ENCODE measurements around the gene FCAR. TPM values are rescaled to one million over a fixed set of nuclear protein-coding genes. Genes with fewer than 3 reads are reported as not detected.

FCAR gene
- total and polyA plus RNA-seq, 2 experiments from 2014 or later = not detected

DNA sequence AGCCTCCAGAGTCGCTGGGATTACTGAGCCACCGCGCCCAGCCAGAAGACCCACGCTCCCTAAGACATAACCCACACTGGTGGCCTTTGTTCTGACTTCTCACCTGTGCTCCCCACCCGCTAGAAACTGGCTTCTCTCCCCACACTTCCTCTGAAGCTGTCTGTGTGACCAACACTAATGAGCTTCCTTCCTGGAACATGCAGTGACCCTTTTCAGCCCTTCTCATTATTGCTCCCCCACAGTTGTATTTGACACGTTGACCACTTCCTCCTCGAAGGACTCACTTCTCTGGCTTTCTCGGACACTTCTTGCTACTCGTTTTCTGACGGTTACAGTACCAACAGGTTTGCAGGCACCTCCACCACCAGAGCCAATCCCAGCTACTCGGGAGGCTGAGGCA, 42.8 kb downstream of the FCAR start:
- H3K4me1 Mint-ChIP-seq = no peaks in the 10 kb centered on the region

GRCh38 chr19:54918499-54918898, 44.5 kb downstream of the FCAR start:
- Histone ChIP-seq H3K27me3 (ENCODE audit: insufficient read depth) (no peaks in the 10 kb centered on the region), H3F3A (replicated peaks; ENCODE audit: low read depth) (no peaks in the 10 kb centered on the region), H3K4me3 (no peak overlapping the region), H3K4me1 (ENCODE audit: insufficient read depth) (no peaks in the 10 kb centered on the region), H4K20me1 (replicated peaks; ENCODE audit: insufficient read depth) (no peaks in the 10 kb centered on the region), H3K4me2 (no peak overlapping the region), H3K79me2 (replicated peaks; ENCODE audit: insufficient read depth) (no peaks in the 10 kb centered on the region), H3K9me2 (ENCODE audit: insufficient read depth) (no peaks in the 10 kb centered on the region), H3K27ac (ENCODE audit: low read depth) (no peak overlapping the region), H2AFZ (no peak overlapping the region), H3K36me3 (ENCODE audit: insufficient read depth) (no peaks in the 10 kb centered on the region)
- ATAC-seq (no peak), DNase-seq (ENCODE audit: low spot score) (no peak)
- Mint-ChIP-seq H3K9me3 (peaks cover 14% of the 10 kb centered on the region), H3K4me3 (no peak overlapping the region), H3K4me1 (no peaks in the 10 kb centered on the region), H3K36me3 (ENCODE audit: low read depth) (no peaks in the 10 kb centered on the region), H3K27ac (no peak overlapping the region), H3K27me3 (ENCODE audit: insufficient read depth, low read depth, poor library complexity) (peaks cover 18% of the 10 kb centered on the region)
- TF ChIP-seq, protein P1, sequence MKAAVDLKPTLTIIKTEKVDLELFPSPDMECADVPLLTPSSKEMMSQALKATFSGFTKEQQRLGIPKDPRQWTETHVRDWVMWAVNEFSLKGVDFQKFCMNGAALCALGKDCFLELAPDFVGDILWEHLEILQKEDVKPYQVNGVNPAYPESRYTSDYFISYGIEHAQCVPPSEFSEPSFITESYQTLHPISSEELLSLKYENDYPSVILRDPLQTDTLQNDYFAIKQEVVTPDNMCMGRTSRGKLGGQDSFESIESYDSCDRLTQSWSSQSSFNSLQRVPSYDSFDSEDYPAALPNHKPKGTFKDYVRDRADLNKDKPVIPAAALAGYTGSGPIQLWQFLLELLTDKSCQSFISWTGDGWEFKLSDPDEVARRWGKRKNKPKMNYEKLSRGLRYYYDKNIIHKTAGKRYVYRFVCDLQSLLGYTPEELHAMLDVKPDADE (IDR thresholded peaks at IDR 0.05) = no peak
- no peak for TF ChIP-seq EZH2phosphoT487 (IDR thresholded peaks at IDR 0.05; ENCODE audit: unreplicated experiment)
- no peak for TF ChIP-seq ZNF462 (CRISPR knock-in tag; IDR thresholded peaks at IDR 0.05)
- no peak for TF ChIP-seq POLR2AphosphoS5 (IDR thresholded peaks at IDR 0.05; ENCODE audit: low read depth)
- TF ChIP-seq CREB1 (CRISPR knock-in tag; IDR thresholded peaks at IDR 0.05; ENCODE audit: low read depth) = no peak
- TF ChIP-seq EZH2 (IDR thresholded peaks at IDR 0.05; ENCODE audit: low read depth, unreplicated experiment) = no peak
- TF ChIP-seq ZNF331 (CRISPR knock-in tag; IDR thresholded peaks at IDR 0.05; ENCODE audit: low read depth) = no peak
- TF ChIP-seq STAT1 (IDR thresholded peaks at IDR 0.05; ENCODE audit: unreplicated experiment) = no peak
- no peak for TF ChIP-seq NANOG (IDR thresholded peaks at IDR 0.05; ENCODE audit: borderline replicate concordance)

More for the DNA sequence above, 42.8 kb downstream of the FCAR start:
- Histone ChIP-seq H4K20me1 (replicated peaks; ENCODE audit: insufficient read depth) (no peaks in the 10 kb centered on the region), H3K4me1 (ENCODE audit: insufficient read depth) (no peaks in the 10 kb centered on the region), H3K27me3 (ENCODE audit: insufficient read depth) (no peaks in the 10 kb centered on the region), H2AFZ (no peak overlapping the region), H3K79me2 (replicated peaks; ENCODE audit: insufficient read depth) (no peaks in the 10 kb centered on the region), H3K9me2 (ENCODE audit: insufficient read depth) (no peaks in the 10 kb centered on the region), H3F3A (replicated peaks; ENCODE audit: low read depth) (no peaks in the 10 kb centered on the region), H3K36me3 (ENCODE audit: insufficient read depth) (no peaks in the 10 kb centered on the region), H3K27ac (ENCODE audit: low read depth) (no peak overlapping the region), H3K4me3 (no peak overlapping the region), H3K4me2 (no peak overlapping the region)
- Mint-ChIP-seq H3K4me3 (no peak overlapping the region), H3K9me3 (peaks cover 15% of the 10 kb centered on the region), H3K27ac (no peak overlapping the region), H3K27me3 (ENCODE audit: insufficient read depth, low read depth, poor library complexity) (peaks cover 15% of the 10 kb centered on the region), H3K36me3 (ENCODE audit: low read depth) (no peaks in the 10 kb centered on the region)
- DNase-seq (ENCODE audit: low spot score) = no peak
- no peak for ATAC-seq
- no peak for TF ChIP-seq CTCF (conservative IDR thresholded peaks at IDR 0.05; ENCODE audit: low read depth in 2 of 2)
